Astrocyte of the spinal cord (primary cell): ENCODE results near the gene NANOS2.
"Not testable (repeated sequence)": the region's sequence is repeated elsewhere in the genome, so short reads cannot be mapped to it uniquely, and the experiment has no call there.

Source experiments
- DNase-seq: peaks from one replicate; pipeline ENCODE4 v3.0.0; 2011; ENCODE audit warnings: low read depth, low spot score
- H3K4me3 ChIP-seq: 2 replicates; pipeline ENCODE4 v1.5.1; 2011; ENCODE audit warnings: low read depth, mild to moderate bottlenecking, low read length, moderate library complexity
- in situ Hi-C: cut with HindIII; loops from 2 replicates; pipeline ENCODE4 v1.10.0; 2017; ENCODE audit warnings: low sequenced_read_pairs
- TF ChIP-seq, protein P1 (sequence below): IDR thresholded peaks from 2 replicates; pipeline ENCODE4 v1.5.1; 2012; ENCODE audit warnings: low read depth, mild to moderate bottlenecking, low read length, inconsistent platforms

NANOS2 gene

DNA sequence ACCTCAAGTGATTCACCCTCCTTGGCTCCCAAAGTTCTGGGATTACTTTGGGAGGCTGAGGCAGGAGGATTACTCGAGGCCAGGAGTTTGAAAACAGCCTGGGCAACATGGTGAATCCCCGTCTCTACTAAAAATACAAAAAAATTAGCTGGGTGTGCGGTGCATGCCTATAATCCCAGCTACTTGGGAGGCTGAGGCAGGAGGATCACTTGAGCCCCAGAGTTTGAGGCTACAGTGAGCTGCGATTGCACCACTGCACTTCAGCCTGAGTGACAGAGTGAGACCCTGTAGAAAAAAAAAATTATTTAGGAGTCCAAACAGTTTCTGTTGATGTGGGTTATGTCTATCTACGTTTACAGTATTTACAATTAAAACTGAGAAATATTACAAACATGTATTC lies 43.8 kb downstream of the NANOS2 start:
- in situ Hi-C loops: no loop called here
- no peak overlapping the region for H3K4me3 ChIP-seq
- TF ChIP-seq, protein P1, sequence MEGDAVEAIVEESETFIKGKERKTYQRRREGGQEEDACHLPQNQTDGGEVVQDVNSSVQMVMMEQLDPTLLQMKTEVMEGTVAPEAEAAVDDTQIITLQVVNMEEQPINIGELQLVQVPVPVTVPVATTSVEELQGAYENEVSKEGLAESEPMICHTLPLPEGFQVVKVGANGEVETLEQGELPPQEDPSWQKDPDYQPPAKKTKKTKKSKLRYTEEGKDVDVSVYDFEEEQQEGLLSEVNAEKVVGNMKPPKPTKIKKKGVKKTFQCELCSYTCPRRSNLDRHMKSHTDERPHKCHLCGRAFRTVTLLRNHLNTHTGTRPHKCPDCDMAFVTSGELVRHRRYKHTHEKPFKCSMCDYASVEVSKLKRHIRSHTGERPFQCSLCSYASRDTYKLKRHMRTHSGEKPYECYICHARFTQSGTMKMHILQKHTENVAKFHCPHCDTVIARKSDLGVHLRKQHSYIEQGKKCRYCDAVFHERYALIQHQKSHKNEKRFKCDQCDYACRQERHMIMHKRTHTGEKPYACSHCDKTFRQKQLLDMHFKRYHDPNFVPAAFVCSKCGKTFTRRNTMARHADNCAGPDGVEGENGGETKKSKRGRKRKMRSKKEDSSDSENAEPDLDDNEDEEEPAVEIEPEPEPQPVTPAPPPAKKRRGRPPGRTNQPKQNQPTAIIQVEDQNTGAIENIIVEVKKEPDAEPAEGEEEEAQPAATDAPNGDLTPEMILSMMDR: no peak
- no peak for DNase-seq

DNA sequence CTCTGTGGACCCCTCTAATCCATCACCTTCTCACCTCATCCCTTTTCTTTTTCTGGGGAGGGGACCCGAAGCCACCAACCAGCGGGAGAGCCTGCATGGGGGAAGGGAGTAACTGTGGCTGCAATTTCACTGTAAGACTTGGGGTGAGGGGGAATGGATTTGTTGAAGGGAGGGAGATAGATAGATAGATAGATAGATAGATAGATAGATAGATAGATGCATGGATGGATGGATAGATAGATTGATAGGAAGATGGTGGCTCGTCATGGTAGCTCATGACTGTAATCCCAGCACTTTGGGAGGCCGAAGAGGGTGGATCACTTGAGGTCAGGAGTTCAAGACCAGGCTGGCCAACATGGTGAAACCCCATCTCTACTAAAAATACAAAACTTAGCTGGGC lies 47.3 kb downstream of the NANOS2 start:
- DNase-seq, H3K4me3 ChIP-seq, in situ Hi-C loops: not testable (repeated sequence)

DNA sequence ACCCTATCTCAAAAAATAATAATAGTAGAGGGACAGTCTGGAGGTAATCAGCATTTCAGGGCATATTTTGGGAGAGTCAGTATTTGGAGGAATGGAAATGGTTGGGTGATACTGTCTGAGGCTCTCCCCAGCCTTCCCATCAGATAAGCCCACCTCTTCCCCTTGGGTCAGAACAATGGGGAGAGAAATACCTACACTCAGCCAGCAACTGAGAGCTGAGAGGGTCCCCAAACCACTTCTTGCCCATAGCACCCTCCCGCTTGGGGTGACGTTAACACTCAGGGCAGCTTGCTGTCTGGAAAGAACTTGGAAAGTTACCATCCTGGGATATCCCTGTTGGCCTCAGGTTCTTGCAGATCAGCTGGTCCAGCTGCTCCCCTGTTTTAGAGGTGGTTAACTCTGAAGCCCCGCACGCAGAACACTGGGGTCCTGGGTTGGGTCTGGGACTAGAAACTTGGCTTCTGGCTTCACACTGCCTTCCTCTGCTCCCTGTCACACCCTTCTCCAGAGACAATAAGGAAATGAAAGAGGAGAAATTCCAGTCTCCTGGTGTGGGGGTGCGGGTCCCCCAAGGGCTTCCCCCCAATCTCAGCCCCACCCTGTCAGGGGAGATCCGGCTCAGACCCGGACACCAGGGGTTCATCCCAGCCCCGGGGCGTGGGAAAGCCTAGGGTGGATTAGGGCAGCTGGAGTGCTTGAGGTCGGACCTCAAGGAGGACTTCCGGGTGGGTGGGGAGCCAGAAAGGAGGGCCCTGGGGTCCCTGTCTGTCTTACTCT lies 48.0 kb downstream of the NANOS2 start:
- in situ Hi-C loops: no loop called here
- no peak overlapping the region for H3K4me3 ChIP-seq
- TF ChIP-seq, protein P1: no peak
- DNase-seq: no peak

DNA sequence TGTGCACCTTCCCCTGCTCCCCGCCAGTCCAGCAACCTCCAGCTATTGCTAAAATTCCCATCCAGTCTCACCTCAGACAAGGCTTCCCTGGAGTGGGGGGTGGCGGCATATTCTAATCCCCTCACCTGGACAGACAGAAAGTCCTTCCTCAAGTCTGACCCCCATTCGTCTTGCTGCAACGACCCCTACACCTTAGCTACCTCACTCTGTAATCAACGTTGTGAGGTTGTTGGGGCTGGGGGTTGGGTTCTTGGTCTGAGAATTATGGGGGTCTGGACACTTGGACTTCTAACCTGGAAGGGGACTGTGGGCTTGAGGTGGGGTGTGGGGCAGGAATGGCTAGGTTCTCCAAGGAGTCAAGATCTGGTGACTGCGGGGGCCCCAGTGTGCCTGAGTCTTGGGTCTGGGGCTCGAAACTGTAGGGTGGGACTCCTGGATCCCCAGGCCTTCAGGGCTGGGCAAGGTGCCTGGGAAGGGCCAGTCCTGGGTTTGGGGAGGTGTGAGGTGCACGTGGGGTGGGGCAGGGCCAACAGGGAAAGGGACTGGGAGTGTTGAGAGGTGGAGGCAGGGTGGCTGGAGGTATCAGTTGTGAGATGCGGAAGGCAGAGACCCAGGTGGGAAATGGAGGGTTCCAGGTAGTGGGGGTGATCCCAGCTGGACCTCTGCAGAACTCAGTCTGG lies 49.2 kb downstream of the NANOS2 start:
- H3K4me3 ChIP-seq: no peak overlapping the region
- no peak for DNase-seq
- TF ChIP-seq, protein P1: no peak
- in situ Hi-C loops: no loop called here

DNA sequence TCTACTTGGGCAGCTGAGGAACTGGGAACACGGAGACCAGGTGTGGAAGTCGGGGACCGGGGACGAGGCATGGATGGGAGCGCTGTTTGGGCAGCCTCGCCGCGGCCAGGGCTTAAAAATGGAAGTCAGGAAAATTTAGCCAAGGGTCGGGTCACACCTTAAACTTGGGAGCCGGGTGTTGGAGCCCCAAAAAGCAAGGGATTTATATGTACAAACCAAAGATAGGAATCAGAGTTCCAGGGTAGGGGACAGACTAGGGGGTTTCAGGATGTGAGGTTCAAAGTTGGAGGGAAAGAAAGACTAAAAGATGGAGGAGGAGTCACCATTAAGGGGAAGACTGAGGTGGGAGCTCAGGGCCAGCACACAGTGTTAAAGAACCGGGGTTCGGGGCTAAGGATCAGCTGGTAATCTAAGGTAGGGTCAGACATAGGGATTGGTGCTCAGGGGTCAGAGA lies 49.9 kb downstream of the NANOS2 start:
- TF ChIP-seq, protein P1: no peak
- H3K4me3 ChIP-seq: no peak overlapping the region

DNA sequence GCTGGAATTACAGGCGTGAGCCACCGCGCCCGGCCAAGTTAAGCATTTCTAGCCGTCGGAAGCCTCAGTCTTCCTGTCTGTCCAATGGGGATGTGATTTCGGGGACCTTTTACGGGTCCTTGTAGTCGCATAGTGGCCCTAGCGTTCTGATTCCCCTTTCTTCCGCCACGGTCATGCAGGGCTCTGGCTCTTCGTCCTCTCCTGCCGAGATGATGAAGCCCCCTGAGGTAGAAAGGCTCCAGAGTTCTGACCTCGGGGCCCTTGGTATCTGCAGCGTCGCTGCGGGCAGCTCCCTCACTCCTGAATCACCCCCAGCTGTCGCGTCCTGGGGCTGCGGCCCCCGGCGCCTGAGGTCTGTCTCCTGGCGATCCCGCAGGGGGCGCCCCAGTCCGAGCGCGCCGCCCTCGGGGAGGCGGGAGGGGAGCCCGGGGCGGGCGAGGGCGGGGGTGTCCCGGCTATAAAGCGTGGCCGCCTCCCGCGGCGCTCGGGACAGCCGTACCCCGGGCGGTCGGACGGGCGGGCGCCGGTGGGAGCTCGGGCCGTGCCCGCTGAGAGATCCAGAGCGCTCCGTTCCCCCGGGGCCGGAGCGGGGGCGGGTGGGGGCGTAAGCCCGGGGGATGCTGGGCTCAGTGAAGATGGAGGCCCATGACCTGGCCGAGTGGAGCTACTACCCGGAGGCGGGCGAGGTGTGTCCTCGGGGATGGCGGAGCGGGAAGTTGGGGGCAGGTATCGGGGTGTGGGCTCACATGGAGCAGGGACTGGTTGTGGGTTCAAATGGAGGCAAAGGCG lies 50.5 kb downstream of the NANOS2 start, which contains the start of gene FOXA3:
FOXA3 (plus strand) TSS at position 487 of the 789 bp plus-strand sequence; CDS start at position 618, 131 bp downstream.
- TF ChIP-seq, protein P1: peak; percentile 47
- peak within 1 kb of the TSS; percentile 97 for H3K4me3 ChIP-seq
- DNase-seq: peak; percentile 8
- in situ Hi-C loops: no loop called here

More for the DNA sequence above, 49.9 kb downstream of the NANOS2 start:
- in situ Hi-C loops: no loop called here
- no peak for DNase-seq
